NOMO-1 treated with DMSO at 0.1 percent for 48 hours (cell line): ENCODE results near the gene HNRNPC.
"Not testable (repeated sequence)": the region's sequence is repeated elsewhere in the genome, so short reads cannot be mapped to it uniquely, and the experiment has no call there.

Experiments used
- DNase-seq: peaks from one replicate; lab custom pipeline; 2025; ENCODE audit not compliant: unreplicated experiment; lab: John Stamatoyannopoulos, UW

Gene HNRNPC

DNA sequence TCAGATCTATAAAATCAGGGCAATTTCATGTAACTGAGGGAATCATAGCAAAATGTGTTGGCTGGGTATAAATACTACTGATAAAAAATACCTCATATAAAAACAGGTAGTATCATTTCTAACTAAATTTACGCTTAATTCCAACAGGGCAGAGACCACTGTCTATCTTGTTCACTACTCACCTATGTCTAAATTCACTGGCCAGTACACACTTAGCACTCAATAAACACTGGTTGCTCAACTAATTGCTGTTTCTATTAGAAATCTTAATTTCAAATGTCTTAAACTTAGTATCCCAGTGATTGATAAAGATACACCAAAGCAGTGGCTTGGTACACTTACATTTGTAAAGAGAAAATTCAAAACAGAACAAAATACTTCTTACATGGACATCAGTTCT is 55.6 kb downstream of the HNRNPC start:
- DNase-seq, result no peak

DNA sequence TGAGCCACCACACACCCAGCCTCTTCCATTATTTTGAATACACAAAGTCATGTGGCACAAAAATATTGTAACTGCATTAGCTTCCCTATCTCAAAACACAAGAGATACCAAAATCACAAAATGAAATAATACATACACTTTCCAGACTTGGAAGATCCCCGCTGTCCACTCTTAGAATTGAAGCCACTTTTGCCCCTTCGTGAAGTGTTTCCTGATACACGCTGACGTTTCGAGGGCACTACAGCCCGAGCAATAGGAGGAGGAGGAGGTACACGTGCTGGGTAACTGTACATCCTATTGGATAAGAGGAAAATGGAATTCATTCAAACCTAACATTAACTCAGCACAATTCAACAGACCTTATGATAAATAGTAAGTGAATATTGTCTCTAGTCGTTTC is 56.4 kb downstream of the HNRNPC start:
- not testable (repeated sequence) for DNase-seq

DNA sequence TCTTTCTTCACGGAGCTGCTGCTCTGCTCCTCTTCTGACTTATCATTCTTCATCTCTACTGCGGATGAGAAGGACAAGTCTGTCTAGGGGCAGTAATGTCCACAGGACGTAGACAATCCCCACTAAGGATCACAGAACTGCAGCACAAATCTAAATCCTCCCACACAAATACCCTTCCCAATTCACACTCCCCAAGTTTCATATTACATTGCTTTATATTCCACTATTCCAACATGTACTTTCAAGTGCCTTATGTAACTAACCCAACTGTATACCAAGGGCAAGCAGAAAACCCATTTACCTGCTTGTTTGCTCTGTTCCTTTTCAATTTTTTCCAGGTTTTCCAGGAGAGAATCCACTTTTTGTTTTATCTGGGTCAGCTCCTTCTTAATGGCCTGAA is 57.7 kb downstream of the HNRNPC start:
- no peak for DNase-seq

DNA sequence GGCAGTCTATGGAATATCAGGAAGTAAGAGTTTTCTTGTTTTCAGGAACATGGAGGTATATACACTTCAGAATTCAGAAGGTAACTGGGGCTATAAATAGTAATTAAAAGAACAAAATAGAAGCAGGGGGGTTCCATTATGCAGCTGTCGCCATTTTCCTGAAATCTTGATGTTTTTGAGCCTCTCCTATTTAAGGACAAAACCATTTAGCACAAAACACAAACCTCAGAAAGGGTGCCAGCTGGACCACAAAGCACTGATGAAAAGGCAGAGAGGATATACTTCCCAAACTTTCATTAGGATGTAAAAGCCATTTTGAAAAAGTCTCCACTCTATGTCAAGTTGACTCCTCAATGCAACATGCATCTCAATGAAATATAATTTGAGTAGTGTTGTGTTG is 59.2 kb downstream of the HNRNPC start:
- DNase-seq, result no peak

DNA sequence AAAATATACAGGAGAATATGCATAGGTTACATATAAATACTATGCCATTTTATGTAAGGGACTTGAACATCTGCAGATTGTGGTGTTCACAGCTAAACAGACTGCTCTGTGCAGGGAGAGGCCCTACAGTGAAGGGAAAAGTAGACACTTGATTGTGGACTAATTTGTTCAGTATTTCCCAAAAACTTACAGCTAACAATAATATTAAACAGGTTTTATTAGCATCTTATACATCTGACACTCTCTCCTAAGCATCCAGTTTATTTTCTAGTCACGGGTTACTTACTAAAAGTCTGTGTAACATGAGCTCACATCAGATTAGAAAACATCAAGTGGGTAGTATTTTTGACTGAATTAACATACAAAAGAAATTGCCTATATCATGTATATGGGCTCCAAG is 60.1 kb downstream of the HNRNPC start:
- no peak for DNase-seq

DNA sequence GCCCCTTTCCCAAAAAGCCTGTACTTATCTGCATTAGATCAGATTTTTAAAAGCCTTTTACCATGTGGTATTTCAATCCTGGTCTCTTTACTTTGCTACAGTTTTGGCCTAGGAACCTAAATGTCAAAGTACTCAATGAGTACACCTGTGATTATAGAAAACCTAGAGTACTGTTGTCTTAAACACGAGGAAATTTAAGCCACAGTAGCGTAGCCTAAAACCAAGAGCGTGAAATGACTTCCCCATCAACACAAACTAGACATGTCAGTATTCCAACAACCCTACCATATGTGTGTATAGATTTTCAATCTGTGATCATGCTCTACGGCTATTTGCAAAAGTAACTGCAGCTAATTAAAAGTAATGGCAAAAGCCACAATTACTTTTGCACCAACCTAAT is 60.7 kb downstream of the HNRNPC start:
- DNase-seq, result no peak

DNA sequence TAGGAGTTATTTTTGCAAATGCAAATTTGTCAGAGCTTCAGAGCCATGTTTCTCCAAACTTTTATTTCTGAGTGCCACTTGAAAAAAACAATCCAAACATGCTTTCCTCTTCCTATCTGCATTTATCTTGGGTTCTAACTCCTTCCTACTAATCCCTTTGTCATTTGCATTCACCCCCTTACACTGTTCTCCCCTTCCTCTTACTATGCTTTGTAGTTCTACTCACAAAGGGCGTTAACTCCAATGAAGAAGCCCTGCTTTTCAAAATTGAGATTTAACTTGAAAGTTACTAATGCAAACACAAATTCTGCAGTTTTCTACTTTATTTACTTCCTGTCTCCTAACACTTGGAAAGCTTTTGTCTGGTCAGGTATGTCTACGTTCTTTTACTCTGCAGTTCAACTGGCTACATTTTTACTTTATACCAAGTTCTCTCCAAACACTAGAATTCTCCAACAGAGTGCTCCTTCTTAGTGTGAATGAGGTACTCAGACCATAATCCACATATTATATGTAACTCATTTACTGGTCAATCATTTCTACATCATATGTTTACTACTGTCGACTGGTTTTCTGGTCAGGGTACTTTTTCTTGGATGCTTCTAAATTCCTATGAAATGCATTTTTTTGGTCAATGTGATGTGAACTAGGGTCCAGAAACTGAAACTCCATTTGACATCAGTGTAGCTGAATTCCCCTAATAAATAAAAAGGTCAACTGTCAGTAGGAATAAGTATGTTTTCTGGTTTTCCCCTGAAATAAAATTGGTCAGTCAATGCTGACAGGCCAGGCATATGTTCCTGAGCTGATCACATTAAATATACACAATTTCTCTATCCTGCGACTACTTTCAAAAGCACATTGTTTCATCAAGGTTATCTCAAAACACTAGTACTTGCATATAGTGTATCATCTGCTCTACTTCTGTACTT is 62.2 kb downstream of the HNRNPC start:
- DNase-seq, result no peak

DNA sequence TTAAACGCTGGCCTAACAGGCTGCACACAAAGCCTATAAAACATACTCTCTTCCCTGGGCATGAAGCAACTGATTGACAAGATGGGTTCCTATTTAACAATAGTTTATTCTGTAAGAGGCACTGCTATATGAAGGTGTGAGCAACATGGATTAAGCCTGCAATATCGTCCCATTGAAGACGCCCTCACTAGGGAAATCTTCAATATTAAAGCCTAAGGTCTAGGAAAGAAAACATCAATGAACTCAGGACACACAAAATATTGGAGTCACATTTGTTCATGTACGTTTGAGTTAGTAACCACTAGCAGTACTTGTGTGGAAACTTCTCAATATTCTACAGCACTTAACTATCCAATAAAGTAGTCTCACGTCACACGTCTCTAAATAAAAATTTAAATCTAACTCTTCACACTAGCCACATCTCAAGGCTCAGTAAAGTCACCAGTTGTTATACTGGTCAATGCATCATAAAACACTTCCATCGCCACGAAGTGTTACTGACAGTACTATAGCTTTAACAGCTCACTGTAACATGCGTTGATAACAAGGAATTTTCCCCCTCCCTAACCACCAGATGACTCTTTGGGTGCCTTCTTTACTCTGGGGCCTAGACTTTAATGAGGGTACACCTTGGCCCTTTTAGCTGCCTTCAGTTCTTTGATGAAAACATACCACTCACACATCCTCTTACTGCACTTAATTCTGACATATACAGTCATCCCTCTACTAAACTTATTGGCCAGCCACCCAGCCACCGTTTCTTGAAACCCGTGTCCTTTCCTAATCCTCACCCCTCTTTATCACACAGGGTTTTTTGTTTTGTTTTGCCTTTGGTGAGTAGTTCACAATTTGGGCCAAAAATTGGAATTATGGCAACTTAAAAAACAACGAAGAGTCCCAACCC is 63.3 kb downstream of the HNRNPC start:
- DNase-seq, result no peak

DNA sequence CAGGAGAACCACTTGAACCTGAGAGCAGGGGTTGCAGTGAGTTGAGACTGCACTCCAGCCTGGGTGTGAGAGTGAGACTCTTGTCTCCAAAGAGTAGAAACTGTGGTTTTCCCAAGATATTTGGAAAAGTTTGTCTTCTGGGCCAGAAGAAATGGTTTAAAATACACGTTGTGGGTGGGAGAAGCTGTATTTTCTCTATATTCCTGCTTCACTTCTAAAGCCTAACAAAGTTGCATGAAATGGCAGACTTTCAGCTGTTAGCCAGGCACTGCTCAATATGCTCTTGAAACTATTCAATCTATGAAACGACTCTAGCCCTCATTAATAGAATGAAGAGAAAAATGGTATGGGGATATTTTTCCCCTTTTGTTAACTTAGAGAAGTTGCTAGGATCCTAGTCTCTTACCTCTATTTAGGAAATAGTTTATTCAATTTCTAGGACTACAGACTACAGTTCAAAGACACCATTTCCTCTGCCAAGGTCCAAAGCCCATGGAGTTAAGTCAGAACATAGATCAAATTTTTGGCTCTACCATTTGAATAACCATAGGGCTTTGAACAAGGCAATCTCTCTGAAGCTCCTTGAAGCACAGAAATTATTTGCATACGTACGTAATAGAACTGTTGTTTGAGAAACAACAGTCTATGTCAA is 64.1 kb downstream of the HNRNPC start:
- DNase-seq, result no peak

DNA sequence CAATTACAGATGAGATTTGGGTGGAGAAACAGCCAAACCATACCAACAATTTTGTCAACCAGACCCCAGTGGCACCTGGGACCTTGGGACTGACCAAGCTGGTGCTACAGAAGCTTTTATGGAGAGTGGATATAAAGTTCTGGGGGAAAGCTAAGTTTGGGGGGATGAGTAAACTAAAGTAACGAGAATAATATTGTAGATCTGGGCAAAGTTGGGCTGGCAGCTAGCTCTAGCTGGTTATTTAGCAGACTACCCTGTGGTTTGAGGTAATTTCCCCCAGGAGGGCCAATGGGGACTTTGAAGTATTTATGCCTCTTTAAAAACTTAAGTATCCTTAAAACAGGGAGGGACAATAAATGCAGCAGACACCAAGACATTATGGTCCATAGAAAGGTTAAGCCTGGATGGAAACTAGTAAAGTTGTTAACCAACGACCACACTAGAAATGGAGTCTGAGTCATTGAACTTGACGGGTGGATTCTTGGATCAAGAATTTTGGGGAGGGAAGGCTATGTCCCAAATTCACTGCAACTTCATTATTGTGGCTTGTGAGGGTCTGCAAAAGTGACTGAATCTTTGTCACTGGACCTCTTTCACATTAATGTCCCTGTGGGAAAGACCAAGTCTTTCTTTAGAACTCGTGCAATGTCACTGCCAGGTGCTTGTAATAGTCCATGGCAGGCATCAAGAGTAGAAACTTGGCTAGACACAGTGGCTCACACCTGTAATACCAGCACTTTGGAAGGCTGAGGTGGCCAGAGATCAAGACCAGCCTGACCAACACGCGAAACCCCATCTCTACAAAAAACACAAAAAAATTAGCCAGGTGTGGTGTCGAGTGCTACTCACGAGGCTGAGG is 64.8 kb downstream of the HNRNPC start:
- DNase-seq, result no peak

DNA sequence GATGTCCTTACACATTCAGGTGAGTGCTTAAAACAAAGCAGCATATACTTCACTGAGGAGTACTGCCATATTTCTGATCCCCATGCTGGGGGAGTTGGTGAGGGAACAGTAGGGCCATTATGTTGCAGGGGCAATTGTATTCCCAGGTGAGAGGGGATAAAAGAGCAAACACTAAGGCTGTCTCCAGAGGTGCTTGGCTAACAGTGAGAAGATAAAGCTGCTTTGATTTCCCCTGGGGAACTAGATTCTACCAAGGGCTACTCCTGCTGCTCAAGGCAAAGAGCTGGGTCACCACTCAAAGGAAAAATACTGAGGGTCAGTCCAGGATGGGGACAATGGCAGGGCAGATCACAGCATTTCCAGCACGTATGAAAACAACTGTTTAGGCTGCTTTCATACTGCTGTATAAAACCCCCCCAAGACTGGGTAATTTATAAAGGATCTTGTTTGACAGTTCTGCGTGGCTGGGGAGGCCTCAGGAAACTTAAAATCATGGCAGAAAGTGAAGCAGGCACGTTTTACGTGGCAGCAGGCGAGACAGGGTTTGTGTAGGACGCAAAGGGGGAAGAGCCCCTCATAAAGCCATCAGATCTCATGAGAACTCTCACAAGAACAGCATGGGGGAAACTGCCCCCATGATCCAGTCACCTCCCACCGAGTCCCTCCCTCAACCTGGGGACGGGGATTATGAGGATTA is 65.6 kb downstream of the HNRNPC start:
- DNase-seq, result no peak

DNA sequence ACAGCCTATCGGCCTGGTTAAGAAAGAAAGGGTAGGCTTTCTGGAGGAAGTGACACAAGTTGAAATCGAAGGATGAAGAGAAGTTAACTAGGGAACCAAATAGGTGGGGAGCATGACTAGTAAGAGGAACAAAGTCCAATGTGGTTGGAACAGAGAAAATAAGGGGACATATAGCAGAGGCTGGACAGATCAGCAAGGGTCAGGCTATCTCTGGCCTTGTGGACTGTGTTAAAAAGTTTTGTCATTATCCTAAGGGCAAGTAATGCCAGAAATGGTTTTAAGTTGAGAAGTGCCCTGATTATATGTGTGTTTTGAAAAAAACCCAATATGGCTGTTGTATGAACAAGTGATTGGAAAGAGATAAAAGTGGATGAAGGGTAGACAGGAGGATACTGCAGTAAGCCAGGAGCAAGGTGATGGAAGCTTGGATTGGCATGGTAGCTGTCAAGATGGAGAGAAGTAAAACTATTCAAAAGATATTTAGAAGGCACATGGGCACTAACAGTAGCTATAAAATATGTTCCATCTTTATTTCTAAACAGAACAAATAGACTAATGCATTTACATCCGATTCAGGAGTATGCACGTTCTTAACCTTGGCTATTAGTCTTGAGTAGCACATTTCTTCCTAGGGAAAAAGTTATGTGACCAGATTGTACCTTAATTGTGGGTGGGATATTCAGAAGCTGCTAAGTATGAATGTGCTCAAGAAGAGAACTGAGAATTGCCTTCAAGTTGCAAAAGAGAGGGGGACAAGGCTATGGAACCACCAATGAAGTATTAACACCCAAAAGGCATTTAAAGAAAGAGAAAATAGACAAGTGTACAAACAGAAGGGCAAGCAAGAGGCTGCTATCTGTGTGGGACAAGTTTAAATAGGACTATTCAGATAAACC is 66.5 kb downstream of the HNRNPC start:
- peak; percentile 31 for DNase-seq

DNA sequence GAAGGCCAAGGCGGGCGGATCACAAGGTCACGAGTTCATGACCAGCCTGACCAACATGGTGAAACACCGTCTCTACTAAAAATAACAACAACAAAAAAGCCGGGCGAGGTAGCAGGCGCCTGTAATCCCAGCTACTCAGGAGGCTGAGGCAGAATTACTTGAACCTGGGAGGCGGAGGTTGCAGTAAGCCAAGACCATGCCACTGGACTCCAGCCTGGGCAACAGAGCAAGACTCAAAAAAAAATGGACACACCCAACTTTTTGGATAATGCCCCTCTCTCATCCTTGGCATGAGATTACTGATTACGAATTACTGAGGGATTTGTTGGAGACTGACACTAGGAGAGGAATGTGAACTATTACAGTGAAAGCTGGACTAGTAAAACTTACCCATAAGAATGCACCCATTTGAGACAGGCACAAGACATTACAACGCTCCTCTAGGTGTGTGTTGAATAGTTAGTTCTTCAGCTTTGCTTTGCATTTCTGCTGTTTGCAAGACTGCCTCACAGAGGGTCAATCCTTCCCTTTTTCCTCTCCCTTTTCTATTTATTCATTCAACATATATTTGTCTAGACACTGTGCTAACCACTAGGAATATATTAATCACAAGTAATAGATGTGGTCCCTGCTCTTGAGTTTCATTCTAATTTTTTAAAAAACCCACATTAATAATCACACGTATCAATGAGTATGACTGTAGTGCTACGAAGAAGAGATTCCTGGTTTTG is 67.3 kb downstream of the HNRNPC start:
- no peak for DNase-seq

DNA sequence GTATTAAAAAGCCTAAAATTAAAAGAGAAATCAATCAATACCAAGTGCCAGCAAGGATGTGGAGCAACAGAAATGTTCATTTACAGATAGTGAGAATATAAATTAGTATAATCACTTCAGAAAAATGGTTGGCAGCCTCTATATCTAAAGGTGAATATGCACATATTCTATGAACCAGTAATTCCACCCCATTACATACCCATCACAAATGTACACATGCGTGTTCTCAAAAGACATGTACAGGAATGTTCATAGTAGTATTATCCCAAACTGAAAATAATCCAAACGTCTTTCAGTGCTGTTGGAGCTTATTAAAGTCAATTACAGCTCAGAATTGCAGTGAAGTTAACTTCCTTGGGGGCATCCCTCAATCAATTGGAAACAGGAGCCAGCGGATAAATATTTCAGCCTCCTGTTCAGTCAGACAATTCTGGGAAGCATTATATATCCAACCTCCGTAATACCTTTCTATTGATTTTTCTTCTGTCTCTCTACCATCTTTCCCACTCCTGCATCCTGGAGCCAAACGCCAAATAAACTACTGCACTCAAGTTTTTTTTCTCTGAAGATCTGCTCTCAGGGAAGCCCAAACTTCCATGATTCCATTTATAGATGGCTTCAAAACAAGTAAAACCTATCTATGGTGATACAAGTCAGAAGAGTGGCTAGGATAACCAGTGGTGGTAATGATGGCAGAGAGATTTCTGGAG is 68.3 kb downstream of the HNRNPC start:
- DNase-seq, result no peak

DNA sequence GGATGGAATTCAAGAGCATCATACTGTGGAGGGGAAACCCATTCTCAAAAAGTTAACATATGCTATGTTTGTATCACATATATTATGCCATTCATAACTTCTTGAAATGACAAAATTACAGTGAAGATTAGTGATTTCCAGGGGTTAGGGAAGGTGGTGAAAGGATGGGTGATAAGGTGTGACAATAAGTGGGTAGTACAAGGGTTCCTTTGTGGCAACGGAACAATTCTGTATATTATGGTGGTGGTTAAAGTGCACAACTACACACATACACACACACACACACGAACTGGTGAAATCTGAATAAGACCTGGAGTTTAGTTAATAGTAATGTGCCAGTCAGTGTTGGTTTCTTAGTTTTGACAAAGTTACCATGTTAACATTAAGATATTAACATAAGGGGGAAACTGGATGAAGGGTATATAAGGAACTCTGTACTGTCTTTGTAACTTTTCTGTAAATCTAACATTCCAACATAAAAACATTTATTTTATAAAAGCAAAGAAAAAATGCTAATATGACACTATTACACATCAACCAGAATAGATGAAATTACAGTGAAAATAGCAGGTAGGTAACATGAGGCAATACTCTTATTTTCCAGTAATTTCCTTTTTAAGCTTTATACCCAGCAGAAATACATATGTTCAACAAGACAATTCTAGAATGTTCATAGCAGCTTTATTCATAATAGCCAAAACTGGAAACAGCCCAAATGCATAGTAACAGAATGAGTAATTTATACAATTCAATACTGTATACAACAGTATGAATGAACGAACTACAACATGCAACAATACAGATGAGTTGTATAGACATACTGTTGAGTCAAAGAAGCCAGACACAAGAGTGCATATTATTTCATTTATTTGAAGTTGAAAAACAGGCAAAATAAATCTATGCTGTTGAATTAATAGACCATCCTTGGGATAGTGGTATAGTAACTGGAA is 69.4 kb downstream of the HNRNPC start:
- no peak for DNase-seq

DNA sequence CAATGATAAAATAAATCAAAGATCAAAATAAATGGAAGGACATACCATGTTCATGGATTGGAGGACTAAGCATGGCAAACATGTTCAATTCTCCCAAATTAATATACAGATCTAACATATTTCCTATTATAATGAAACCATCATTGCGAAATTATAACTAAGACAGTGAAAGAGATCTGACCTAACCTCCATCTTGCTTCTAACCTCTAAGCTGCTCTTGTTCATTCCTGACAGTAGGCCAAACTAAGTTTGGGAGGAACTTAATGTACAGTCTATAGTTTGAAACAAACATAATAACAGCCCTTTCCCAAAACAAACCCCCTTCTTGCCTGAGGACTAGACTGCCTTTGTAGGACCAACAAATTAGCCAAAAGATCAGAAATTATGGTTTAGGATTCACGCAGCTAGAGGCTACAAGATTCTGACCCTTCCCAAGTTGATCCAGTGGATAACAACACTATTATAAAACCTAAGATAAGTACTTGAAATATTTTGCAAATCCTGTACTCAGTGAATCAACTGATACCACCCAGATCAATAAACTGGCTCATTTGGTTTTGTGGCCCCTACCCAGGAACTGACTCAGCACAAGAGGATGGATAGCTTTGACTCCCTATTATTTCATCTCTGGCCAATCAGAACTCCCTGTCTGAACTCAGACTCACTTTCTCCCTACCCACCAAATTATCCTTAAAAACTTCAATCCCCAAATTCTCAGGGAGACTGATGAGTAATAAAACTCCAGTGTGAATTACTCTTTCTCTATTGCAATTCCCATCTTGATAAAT is 71.6 kb downstream of the HNRNPC start:
- DNase-seq, result no peak
